ACHN (cell line): Measurements from ENCODE around the gene VKORC1L1.
"Not testable (repeated sequence)": the region's sequence is repeated elsewhere in the genome, so short reads cannot be mapped to it uniquely, and the experiment has no call there.

ENCODE experiments used
- DNase-seq: peaks from one replicate; pipeline ENCODE4 v3.0.0-alpha.2; 2015
- in situ Hi-C: cut with HindIII; loops from 2 replicates; pipeline ENCODE4 v1.10.0; 2017; ENCODE audit warnings: low sequenced_read_pairs, low pct_ligation_motif_present, low pct_unique_long_range_greater_than_20kb

VKORC1L1 gene

DNA sequence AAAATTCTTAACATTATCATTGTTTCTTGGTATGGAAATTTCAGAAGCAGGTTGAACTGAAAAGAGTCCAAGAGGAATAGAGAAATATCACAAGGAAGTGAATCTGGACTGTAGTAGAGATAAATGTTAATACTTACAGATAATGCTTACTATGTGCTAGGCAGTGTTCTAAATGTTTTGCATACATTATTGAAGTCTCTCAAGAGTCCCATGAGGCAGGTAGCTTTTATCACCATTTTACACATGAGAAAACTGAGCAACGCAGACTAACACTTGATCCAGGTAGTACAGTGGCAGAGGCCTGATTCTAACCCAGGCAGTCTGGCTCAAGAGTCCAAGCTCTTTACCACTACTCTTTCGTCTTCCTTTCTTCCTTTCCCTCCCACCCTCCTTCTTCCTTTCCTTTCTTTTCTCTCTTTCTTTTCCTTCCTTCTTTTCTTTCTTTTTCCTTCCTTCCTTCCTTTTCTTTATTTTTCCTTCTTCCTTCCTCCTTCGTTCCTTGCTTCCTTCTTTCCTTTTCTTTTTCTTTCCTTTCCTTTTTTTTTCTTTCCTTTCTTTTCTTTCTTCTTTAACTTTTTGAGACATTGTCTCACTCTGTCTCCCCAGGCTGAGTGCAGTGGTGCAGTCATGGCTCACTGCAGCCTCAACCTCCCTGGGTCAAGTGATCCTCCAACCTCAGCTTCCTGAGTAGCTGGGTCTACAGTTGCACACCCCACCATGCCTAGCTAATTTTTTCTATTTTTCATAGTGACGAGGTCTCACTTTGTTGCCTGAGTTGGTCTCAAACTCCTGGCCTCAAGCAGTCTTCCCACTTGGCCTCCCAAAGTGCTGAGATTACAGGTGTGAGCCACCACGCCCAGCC is 6.6 kb downstream of the VKORC1L1 start:
- in situ Hi-C loops, DNase-seq: not testable (repeated sequence)

DNA sequence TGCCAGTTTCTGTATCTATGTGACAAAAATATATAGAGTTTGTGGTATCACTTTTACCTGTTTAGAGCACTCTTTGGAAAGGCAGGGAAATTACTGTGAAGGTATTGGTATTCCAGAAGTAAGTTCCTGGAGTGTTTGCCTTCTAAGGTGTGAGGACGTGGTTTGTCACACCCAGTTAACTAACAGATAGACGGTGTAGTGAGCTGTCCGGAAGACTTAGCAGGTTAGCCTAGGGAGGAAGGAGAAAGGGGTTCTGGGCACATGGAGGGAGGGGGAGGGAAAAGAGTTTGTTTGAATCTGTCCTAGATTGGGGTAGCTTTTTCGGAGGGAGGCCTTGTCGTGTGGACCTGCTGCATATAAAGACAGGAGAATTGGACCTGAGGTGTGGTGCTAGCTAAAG is 7.4 kb downstream of the VKORC1L1 start:
- in situ Hi-C loops, DNase-seq: not testable (repeated sequence)

DNA sequence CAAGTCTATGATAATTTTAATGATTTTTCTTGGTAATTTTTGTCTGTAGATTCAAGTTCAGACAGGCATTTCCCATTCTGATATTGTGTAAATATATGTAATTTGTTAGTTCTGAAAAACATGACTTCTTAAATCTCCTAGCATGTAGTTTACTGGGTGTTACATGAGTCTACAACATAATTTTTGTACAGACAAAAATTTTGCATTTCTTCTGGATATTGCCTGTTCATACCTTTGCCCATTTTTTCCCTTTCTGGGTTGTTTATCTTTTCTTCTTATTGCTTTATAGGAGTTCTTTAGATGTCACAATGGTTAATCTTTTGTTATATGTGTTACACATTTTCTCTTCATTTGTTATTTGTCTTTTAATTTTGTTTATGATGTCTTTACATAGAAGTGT is 12.1 kb downstream of the VKORC1L1 start:
- in situ Hi-C loops, DNase-seq: not testable (repeated sequence)

DNA sequence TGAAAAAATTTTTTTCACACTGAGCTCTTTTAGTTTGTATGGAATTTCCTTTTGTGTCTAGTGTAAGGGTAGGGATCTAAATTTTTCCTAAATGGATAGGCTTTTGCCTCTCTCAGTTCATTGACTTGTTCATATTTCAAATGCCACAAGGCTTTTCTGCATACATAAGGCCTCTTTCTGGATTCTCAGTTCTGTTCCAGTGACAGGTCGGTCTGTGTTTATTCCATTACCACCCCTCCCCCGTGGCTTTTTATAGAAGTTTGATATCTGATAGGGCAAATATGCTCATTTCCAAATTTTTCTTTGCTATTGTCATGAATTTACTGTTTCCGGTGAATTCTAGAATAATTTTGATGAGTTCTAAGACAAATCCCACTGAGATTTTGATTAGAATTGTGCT is 12.7 kb downstream of the VKORC1L1 start:
- in situ Hi-C loops, DNase-seq: not testable (repeated sequence)

DNA sequence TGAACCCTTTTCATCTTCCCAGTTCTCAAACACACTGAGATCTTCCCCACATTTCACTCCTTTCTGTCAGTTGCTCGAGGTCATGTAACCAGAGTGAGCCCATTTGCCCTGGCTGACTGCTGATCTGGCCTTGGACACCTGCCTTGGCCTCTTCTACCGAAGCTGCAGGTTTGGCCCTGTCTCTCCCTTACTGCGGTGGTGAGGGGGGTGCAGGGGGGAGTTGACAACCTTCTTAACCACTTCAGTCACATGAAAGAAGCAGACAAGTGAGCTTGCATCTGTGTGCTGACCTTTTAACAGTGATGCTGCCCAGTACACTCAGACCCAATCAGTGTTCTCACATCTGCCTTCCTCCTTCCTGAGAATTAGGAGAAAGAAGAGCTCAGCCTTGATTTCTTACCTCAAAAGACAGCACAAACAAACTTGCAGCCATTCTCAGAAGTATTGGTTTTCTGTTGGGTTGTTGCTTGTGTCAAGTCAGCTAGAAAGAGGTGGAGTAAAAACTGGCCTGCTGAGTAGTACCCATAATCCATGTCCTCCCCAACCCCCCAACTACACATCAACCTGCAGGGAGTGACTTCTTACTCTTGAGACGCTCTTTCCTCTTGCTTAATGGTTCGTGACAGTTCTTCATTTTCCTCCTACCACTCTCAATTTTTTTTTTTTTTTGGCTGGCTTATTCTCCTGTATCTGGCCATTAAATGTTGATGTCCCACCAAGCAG is 15.7 kb downstream of the VKORC1L1 start:
- in situ Hi-C loops, DNase-seq: not testable (repeated sequence)

DNA sequence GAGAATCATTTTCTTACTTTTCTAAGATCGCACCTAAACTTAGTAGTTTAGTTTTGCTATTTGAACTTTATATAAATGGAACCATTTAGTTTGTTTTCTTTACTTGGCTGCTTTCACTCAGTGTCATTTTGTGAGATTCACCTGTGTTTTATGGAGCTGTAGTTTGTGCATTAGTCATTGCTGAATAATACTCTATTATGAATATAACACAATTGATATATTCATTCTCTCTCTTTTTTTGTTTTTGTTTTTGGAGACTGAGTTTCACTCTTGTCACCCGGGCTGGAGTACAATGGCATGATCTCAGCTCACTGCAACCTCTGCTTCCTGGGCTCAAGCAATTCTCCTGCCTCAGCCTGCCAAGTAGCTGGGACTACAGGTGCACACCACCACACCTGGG is 16.8 kb downstream of the VKORC1L1 start:
- in situ Hi-C loops, DNase-seq: not testable (repeated sequence)

DNA sequence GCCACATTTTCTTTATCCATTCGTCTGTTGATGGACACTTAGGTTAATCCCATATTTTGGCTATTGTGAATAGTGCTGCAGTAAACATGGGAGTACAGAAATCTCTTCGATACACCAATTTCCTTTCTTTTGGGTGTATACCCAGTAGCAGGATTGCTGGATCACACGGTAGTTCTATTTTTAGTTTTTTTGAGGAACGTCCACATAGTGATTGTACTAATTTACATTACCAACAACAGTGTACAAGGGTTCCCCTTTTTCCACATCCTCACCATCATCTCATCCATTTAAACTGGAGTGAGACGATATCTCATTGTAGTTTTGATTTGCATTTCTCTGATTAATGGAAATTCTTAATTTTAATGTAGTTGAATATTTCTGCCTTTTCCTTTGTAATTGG is 19.3 kb downstream of the VKORC1L1 start:
- in situ Hi-C loops, result no loop called here
- no peak for DNase-seq

DNA sequence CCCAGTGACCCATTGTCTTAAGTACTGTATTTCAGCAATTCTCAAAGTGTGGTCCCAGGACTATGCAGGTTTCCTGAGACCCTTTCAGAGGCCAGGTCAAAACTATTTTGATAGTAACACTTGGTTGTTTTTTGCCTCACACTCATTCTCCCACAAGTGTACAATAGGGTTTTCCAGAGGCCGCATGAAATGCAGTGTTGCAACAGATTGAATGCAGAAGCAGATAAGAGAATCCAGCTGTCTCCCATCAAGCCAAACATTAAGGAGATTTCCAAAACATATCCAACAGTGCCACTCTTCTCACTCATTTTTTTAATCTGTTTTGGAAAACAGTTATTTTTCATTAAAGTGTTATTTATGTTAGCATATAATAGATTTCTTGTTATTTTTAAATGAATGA is 20.0 kb downstream of the VKORC1L1 start:
- in situ Hi-C loops, result no loop called here
- DNase-seq, result no peak

DNA sequence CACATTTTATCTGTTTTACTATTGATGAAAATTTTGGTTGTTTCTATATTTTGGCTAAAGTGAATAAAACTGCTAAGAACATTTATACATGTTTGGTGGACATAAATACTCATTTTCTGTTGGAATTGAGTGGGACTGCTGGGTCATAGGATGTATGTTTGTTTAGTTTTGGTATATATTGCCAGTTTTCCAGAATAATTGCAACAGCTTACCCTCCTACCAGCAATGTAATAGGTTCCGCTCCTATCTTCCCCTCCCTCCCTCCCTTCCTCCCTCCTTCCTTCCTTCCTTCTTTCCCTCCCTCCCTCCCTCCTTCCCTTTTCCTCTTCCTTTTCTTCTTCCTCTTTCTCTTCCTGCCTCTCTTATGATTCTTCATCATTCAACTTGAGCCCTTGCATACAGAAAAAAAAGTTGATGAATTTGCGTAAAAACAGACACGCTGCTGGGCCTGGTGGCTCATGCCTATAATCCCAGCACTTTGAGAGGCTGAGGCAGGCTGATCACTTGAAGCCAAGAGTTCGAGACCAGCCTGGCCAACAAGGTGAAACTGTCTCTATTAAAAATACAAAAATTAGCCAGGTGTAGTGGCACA is 23.5 kb downstream of the VKORC1L1 start:
- no peak for DNase-seq
- in situ Hi-C loops, result no loop called here

DNA sequence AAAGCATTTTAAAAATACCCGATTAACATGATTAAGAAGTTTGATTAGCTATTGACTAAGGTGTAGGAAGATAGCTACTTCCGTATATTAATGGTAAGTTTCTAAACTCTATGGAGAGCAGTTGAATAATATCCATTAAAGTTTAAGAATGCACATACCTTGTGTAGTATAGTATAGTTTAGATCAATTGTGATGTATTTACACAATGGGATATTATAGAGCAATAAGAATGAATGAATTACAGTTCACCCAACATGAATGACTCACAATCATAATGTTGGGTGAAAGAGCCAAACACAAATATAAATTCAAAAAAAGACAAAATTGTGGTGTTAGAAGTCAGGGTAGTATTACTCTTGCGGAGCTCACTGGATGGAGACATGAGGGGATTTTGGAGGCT is 24.4 kb downstream of the VKORC1L1 start:
- DNase-seq, in situ Hi-C loops: not testable (repeated sequence)

DNA sequence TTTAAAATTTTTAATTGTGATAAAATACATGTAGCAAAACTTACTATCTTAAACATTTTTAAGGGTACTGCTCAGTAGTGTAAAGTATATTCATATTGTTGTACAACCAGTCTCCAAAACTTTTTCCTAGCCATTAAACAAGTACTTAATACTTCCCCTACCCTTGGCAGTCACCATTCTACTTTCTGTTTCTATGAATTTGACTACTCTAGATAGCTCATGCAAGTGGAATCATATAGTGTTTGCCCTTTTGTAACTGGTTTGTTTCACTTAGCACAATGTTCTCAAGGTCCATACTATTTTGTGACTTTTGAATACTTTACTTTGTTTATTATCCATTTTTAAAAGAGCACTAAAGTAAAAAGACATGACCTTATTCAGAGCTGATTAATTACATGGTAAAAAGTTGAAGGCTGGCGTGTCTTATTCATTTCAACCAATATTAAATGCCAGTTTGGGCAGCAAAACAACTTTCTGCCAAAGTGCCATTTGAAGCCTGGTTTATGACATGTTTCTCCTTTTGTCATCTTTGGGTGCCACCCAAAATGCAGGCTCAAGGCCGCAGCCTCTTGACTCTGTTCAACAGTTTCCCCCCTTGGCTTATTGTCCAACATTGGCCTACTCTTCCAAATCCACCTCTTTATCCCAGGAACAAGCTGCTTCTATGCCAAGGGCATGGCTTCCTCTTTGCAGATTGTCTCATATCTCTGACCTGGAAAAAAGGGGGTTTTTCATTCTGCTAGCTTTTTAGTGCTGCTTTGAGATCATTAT is 26.0 kb downstream of the VKORC1L1 start:
- in situ Hi-C loops, DNase-seq: not testable (repeated sequence)

DNA sequence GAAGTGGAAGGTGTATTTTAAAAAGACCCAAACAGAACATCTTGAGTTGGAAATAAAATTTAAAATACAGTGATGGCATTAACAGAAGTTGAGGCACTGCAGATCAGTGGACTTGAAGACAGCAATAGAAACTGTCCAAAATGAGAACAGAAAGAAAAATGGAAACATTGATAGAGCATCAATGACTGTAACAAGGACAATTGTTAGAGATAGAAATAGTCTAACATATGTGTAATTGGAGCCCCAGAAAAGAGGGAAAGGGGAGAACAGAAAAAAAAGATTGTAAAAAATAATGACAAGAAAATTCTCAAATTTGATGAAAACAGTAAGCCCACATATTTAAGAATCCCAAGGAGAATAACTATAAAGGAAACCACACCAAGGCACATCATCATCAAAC is 29.4 kb downstream of the VKORC1L1 start:
- in situ Hi-C loops, result no loop called here
- no peak for DNase-seq

DNA sequence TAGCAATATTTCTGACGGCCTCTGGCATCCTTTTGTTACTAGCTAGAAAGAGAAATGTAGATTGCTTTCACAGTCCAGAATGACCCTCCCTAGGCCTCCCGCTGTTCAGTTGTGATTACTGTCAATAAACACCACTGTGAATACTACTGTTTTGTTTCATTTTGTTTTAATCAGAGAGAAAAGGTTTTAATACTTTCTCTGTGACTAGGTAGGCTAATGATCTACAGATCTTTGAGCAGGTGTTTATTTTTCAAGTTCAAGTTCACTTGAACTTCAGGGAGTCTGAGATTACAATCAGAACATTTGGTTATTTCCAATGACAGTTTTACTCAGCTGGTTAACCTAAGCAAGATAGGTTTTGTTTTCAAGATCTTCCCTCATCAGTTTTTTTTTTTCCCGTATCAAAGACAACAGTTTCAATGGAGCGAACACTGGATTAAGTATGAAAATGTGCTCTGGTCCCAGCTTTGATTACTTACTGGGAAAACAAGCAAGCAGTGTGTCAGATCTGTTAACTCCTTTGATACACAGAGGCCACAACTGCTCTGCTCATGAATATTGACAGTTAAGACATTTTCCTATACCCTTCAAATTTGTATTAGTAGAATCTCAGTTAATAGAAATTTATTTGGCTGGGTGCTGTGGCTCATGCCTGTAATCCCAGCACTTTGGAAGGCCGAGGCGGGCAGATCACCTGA is 34.8 kb downstream of the VKORC1L1 start:
- in situ Hi-C loops, result no loop called here

DNA sequence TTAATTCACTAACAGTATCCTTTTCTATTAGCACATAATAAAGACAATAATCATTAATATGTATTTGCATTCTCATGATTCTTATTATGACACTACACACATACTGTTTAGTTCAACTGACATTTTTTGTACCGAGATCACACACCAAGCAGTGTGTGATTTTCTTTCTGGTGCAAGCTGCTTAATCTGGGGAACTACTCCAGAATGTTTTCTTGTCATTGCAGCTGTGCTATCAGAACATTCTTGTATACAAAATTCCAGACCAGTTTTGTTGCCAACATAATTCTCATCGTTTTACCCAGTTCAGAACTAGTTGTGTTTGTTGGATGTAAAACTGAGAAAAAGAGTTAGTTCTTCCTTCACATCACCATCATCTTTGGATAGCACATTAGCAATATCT is 37.4 kb downstream of the VKORC1L1 start:
- DNase-seq, result no peak
- in situ Hi-C loops, result no loop called here

More for the DNA sequence above, 34.8 kb downstream of the VKORC1L1 start:
- DNase-seq, result no peak

DNA sequence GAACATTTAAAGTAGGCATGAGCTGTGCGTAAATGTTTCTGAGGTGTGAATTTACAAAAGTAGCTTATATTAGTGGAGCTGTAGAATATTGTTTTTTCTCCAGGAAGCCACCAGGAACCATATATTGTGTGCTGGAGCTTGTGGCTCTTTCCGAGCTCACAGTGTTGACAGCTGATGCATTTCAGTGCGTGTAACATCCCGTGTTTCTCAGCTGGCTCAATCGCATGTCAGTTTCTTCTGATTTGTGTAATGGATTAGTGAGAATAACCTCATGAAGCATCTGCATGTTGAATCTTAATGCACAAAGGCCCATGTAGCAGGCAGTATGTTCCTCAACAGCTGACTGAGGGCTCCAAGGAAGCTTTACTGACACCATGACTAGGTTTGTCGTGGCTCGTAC is 39.4 kb downstream of the VKORC1L1 start:
- DNase-seq, result no peak
- in situ Hi-C loops, result no loop called here

DNA sequence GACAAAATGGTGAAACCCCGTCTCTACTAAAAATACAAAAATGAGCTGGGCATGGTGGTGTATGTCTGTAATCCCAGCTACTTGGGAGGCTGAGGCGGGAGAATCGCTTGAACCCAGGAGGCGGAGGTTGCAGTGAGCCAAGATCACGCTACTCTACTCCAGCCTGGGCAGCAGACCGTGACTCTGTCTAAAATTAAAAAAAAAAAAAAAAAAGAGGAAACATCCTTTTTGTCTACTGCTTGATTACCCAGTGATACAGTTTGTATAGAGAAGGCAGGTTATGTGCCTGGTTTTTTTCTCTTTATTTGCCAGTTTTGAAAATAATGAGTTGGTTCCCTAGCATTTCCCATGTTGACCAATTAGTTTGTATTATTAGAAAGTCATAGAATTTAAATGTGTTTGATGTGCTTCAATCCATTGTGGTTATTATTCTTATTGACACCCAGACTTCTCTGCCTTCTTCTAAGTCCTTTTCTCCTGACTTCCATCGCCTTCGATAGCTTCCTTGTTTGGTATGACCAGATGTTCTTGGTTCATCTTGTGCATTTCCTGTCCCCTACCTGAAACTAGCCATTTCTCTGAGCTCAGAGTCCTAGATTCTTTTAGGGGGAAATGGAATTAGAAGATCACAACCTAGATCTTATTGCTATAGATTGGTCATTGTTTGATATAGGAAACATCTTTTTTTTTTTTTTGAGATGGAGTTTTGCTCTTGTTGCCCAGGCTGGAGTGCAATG is 43.2 kb downstream of the VKORC1L1 start:
- in situ Hi-C loops, result no loop called here
- no peak for DNase-seq

DNA sequence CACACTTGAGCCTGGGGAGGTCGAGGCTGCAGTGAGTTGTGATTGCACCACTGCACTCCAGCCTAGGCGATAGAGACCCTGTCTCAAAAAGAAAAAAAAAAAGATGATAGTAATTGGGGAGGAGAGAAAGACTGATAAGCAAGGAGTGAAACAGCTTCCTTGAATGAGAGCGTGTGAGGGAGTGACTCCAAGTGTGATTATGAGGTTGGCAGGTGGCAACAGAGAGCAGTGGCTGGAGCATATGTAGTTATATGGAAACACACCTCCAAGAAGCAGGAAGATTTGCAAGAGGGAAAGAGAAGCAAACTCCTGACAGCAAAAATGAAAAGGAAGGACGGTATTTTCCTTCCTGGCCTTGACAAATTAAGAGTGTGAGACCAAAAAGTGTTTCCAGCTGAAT is 50.4 kb downstream of the VKORC1L1 start:
- DNase-seq, result no peak
- in situ Hi-C loops, result no loop called here

DNA sequence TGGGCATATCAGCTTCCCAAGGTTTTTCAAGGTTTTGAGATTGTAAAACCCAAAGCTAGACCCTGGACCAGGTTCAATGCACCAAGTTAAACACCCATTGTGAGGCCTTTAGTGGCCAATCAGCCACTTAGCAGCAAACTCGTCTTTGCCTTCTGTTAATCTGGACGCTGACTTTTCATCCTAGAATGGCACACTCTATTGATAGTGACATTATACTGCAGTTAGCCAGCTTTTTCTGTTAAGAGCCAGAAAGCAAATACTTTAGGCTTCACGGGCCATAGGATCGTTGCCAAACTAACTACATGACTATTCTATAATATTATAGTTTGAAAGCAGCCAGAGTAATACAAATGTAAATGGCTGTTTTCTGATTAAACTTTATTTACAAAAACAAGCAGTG is 51.3 kb downstream of the VKORC1L1 start:
- no peak for DNase-seq
- in situ Hi-C loops, result no loop called here
